ENCODE results near the gene DOK1.
"Not testable (repeated sequence)": the region's sequence is repeated elsewhere in the genome, so short reads cannot be mapped to it uniquely, and the experiment has no call there.

Gene DOK1

DNA sequence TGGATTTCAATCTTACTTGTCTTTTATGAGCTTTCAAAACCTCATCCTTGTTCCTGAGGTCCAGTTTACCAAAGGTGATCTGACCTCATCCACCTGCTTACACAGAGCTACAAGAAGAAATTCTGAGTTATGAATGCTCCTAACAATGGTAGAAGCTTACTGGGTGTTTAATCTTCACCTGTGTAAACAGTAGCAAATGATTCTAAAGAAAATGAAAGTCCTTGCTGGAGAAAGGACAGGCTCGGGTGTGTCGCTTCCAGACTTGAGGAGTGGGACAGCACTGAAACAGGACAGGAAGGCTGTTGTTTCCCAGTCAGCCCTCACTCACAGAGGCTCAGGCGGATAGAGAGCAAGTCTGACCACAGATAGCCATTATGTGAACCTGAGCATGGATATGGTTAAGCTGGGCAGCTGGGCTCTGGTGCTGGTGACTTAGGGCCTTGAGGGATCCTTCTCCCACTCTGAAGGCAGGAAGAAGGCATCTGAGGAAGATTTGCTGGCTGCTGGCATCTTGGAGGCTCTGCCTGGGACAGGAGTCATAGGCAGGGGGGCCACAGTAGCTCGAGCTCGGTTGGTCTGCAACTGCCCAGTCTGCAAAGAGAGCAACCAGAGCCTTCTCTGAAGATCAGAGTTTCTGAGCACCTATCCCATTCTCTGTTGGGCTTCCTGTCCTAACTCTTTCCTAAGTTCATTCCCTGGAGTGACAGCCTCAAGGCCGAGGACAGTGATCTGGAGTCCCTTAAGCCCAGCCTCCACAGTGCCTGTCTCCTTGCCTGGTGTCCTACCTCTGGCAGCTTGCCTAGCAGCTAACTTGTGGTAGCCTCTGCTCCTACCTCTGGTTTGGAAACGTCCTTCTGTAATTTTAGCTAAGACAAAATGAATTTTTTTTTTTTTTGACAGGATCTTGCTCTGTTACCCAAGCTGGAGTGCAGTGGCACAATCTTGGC, 4.0 kb downstream of the DOK1 start:
- peaks cover 23% of the 10 kb centered on the region for H3K27me3 ChIP-seq (ENCODE audit: insufficient read depth, low read length)
- no peak overlapping the region for H2AFZ ChIP-seq (ENCODE audit: low read depth, low read length)
- no peak overlapping the region for H3K4me3 ChIP-seq (ENCODE audit: low read length)
- peaks cover 4% of the 10 kb centered on the region for H3K4me1 ChIP-seq (ENCODE audit: insufficient read depth, low read length)
- no peaks in the 10 kb centered on the region for H3K9me3 ChIP-seq (ENCODE audit: low read length)
- peaks cover 4% of the 10 kb centered on the region for H3K36me3 ChIP-seq (ENCODE audit: insufficient read depth, low read length)

DNA sequence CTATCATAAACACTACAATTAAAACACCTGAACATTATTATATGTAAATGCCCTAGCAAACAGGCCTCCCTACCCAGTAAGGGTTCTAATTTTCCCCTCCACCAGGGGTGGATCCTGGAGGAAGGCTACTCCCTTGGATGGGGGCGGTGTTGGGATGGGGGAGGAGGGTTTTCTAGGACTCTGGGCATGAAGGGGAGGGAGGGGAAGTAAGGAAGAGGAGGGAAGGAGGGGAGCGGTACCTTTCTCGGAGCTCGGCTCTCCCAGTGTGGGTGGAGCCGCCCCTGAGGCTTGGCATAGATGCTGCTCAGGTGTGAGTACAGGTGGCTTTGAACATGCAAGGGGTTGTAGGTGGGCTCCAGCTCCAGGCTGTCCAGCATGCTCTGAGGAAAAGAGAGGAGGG, 5.4 kb downstream of the DOK1 start:
- no peak overlapping the region for H2AFZ ChIP-seq (ENCODE audit: low read depth, low read length)
- H3K4me3 ChIP-seq (ENCODE audit: low read length), result no peak overlapping the region
- H3K4me1 ChIP-seq (ENCODE audit: insufficient read depth, low read length), result peaks cover 4% of the 10 kb centered on the region
- H3K27me3 ChIP-seq (ENCODE audit: insufficient read depth, low read length), result peaks cover 25% of the 10 kb centered on the region
- H3K9me3 ChIP-seq (ENCODE audit: low read length), result no peaks in the 10 kb centered on the region
- H3K36me3 ChIP-seq (ENCODE audit: insufficient read depth, low read length), result peaks cover 4% of the 10 kb centered on the region

DNA sequence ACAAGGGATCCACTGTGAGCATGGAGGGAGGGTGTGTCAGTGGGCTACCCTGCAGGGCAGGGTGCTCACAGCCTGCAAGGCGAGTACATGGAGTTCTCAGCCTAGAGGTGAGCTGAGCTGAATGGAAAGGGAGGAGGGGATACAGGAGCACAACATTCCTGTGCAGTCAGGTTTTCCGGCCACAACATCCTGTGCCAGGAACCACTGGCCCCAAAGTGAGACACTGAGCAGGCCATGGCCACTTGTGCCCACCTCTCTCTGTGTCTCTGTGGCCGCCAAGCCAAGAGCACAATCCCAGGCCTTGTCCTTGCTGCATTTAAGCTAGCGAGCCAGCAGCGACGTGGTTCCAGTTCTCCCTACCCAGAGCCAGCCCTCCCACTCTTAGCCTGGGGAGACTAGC, 6.1 kb downstream of the DOK1 start:
- H3K9me3 ChIP-seq (ENCODE audit: low read length), result no peaks in the 10 kb centered on the region
- H2AFZ ChIP-seq (ENCODE audit: low read depth, low read length), result no peak overlapping the region
- peaks cover 25% of the 10 kb centered on the region for H3K27me3 ChIP-seq (ENCODE audit: insufficient read depth, low read length)
- H3K4me3 ChIP-seq (ENCODE audit: low read length), result no peak overlapping the region
- peaks cover 4% of the 10 kb centered on the region for H3K36me3 ChIP-seq (ENCODE audit: insufficient read depth, low read length)
- no peaks in the 10 kb centered on the region for H3K4me1 ChIP-seq (ENCODE audit: insufficient read depth, low read length)

DNA sequence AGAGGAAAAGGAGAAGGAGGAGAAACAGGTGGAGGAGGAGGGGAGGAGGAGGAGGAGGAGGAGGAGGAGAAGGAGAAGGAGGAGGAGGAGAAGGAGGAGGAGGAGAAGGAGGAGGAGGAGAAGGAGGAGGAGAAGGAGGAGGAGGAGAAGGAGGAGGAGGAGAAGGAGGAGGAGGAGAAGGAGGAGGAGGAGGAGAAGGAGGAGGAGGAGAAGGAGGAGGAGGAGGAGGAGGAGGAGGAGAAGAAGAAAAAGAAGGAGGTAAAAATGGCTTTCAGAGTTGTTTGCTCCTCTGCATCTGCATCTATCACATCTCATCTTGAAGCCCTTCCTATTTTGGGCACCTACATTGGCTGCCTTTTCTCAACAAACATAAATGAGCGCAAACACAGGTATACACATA, 6.5 kb downstream of the DOK1 start:
- not testable (repeated sequence) for H3K36me3 ChIP-seq (ENCODE audit: insufficient read depth, low read length); H3K4me1 ChIP-seq (ENCODE audit: insufficient read depth, low read length)
- peaks cover 28% of the 10 kb centered on the region for H3K27me3 ChIP-seq (ENCODE audit: insufficient read depth, low read length)

DNA sequence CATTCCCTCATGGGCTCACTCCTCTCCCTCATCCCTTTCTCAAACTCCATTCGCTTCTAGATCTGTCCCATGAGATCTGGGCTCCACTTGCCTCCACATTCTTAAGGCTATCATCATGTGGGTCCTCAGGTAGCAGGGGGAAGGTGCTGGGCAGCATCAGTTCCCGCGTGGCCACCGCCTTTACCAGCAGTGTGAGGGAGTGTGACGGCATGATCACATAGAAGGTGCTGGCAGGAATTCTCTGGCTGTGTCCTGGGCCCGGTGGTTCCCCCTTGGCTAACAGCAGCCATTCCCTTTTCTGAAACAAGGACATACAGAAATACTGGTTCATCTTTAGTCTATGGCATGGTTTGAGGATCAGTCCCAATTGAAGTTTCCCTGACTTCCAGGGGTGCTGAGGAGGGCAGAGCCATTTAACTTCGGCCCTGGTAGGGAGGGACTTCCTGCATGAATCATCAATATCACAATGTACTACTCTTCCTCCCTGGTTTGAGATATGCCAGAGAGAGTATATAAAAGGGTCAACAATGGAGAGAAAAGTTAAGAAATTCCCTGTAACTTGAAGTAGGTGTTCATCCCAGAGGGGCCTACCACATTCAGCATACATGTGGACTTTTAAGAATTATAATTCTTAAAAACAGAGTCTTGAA, 7.7 kb downstream of the DOK1 start:
- H3K27me3 ChIP-seq (ENCODE audit: insufficient read depth, low read length), result peaks cover 35% of the 10 kb centered on the region
- H3K4me3 ChIP-seq (ENCODE audit: low read length), result no peak overlapping the region
- no peaks in the 10 kb centered on the region for H3K4me1 ChIP-seq (ENCODE audit: insufficient read depth, low read length)
- no peak overlapping the region for H2AFZ ChIP-seq (ENCODE audit: low read depth, low read length)
- H3K9me3 ChIP-seq (ENCODE audit: low read length), result no peaks in the 10 kb centered on the region
- H3K36me3 ChIP-seq (ENCODE audit: insufficient read depth, low read length), result no peaks in the 10 kb centered on the region

More for the DNA sequence above, 6.5 kb downstream of the DOK1 start:
- H3K9me3 ChIP-seq (ENCODE audit: low read length); H3K4me3 ChIP-seq (ENCODE audit: low read length); H2AFZ ChIP-seq (ENCODE audit: low read depth, low read length): not testable (repeated sequence)

DNA sequence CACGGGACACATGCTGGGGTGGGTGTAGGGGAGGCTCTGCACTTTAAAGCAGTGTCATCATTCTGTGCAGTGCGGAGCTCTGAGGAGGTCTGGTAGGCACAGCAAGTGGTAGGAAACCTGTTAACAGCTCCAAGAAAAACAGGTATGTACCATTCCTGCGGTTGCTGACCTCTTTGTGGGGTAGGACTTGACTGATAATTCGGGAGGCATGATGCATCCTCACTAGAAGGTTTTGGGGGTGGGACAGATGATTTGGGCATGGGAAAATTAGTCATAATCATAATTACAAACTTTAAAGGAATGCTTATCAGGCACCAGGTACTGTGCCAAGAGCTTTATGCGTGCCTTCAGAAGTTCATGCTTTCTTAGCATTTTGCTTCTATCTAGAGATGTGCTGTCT, 9.7 kb downstream of the DOK1 start:
- Histone ChIP-seq H3K4me1 (ENCODE audit: insufficient read depth, low read length) (no peaks in the 10 kb centered on the region), H3K27me3 (ENCODE audit: insufficient read depth, low read length) (peaks cover 44% of the 10 kb centered on the region), H3K4me3 (ENCODE audit: low read length) (no peak overlapping the region), H3K9me3 (ENCODE audit: low read length) (no peaks in the 10 kb centered on the region), H2AFZ (ENCODE audit: low read depth, low read length) (no peak overlapping the region), H3K36me3 (ENCODE audit: insufficient read depth, low read length) (no peaks in the 10 kb centered on the region)

DNA sequence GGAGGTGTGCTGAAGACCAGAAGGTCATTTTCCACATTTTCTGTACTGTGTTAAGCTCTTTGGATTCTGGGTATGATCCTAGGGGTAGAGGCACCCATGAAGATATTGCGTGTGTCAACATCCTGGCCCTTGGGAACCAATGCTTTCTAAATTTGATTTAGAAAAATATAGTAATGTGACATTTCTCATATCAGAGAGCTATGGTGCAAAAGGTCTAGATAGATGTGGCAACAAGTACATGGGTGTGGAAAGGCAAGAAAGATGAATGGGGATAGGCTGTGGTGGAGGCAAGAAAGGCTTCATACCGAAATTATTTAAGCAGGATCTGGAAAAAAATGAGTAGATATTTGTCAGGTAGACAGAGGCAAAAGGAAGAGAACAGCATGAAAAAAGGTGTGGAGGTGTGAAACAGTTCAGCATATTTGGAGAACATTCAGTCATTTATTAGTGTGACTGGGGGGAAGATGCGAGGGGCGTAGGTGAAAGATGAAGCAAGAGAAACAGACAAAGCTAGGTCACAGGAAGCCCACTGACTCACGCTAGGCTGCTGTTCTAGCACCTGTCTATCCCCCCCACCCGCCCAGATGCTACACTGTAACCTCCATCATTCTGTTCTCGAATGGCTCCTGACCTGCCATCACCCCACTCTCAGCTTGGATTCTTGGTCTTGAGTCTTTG, 11.7 kb downstream of the DOK1 start:
- Histone ChIP-seq H3K9me3 (ENCODE audit: low read length) (no peaks in the 10 kb centered on the region), H3K4me3 (ENCODE audit: low read length) (no peak overlapping the region), H2AFZ (ENCODE audit: low read depth, low read length) (no peak overlapping the region), H3K4me1 (ENCODE audit: insufficient read depth, low read length) (no peaks in the 10 kb centered on the region), H3K27me3 (ENCODE audit: insufficient read depth, low read length) (peaks cover 44% of the 10 kb centered on the region), H3K36me3 (ENCODE audit: insufficient read depth, low read length) (no peaks in the 10 kb centered on the region)

DNA sequence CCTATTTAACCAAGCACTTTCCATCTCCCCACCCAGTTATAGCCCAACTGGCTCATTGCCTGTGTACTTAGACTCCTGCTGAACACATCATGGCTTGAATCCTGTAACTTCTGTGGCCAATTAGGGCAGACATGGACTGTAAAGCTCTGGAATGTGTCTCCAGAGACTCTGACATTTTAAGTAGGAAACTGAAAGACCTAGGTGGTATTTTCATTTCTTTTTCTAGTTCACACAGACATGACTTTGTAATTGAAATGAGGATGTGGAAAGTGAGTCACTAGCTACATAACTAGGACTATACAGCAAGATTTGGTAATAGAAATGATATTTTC, 12.2 kb downstream of the DOK1 start:
- Histone ChIP-seq H3K4me1 (ENCODE audit: insufficient read depth, low read length) (no peaks in the 10 kb centered on the region), H3K4me3 (ENCODE audit: low read length) (no peak overlapping the region), H3K9me3 (ENCODE audit: low read length) (no peaks in the 10 kb centered on the region), H3K36me3 (ENCODE audit: insufficient read depth, low read length) (no peaks in the 10 kb centered on the region), H2AFZ (ENCODE audit: low read depth, low read length) (no peak overlapping the region), H3K27me3 (ENCODE audit: insufficient read depth, low read length) (peaks cover 40% of the 10 kb centered on the region)

DNA sequence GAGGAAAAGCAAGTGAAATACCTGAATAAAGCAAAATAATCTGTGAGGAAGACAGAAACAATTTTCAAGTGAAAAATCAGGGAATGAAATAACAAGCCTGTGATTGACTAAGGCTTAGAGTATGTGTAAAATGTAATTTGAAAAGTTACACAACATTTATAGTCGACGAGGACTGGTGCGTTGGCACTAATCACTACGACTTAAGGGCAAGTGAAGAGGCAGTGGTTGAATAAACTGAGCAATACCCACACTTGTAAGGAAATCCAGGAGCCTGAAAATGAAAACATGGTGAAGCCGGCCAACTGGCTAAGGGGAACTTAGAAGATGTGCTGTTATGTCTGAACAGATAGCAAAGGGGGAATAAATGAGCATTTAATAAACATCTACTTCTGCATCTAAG, 13.4 kb downstream of the DOK1 start:
- Histone ChIP-seq H3K4me1 (ENCODE audit: insufficient read depth, low read length) (no peaks in the 10 kb centered on the region), H3K27me3 (ENCODE audit: insufficient read depth, low read length) (peaks cover 37% of the 10 kb centered on the region), H3K9me3 (ENCODE audit: low read length) (no peaks in the 10 kb centered on the region), H3K4me3 (ENCODE audit: low read length) (no peak overlapping the region), H3K36me3 (ENCODE audit: insufficient read depth, low read length) (no peaks in the 10 kb centered on the region), H2AFZ (ENCODE audit: low read depth, low read length) (no peak overlapping the region)

DNA sequence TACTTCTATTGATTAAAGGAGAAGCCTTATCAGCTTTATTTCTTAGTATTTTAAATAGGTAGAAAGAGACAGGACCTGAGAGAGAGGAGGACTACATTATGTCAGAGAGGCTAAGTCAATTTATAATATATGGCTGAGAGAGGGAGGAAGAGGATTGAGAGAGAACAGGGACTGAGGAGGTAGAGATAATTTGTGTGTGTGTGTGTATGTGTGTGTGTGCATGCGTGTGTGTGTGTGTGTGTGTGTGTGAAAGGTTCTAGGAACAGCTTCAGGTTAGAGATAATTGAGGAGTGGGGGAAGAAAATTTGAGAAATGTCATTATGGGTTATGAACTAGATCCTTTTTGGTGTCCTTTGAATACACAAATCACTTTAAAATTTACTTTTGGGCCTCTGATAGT, 15.2 kb downstream of the DOK1 start:
- no peak overlapping the region for H2AFZ ChIP-seq (ENCODE audit: low read depth, low read length)
- H3K4me1 ChIP-seq (ENCODE audit: insufficient read depth, low read length), result no peaks in the 10 kb centered on the region
- no peaks in the 10 kb centered on the region for H3K36me3 ChIP-seq (ENCODE audit: insufficient read depth, low read length)
- H3K4me3 ChIP-seq (ENCODE audit: low read length), result no peak overlapping the region
- no peaks in the 10 kb centered on the region for H3K9me3 ChIP-seq (ENCODE audit: low read length)
- peaks cover 34% of the 10 kb centered on the region for H3K27me3 ChIP-seq (ENCODE audit: insufficient read depth, low read length)

DNA sequence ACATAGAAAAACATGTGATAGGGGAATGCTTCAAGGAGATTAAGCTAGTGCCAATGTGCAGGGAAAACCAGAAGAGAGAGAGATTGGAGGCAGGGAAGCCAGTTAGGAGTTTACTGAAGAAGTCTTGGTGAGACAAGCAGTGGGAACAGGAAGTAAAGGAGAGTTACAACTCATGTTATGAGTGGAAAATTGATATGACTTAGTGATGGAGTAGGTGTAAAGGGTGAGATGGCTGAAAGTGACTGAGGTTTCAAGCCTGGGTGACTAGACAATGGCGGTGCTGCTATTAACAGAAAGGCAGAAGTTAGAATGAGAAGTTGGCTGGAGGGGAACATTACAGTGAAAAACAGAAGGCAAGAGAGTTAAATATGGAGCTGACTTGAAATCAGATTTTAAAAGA, 16.5 kb downstream of the DOK1 start:
- H2AFZ ChIP-seq (ENCODE audit: low read depth, low read length), result no peak overlapping the region

DNA sequence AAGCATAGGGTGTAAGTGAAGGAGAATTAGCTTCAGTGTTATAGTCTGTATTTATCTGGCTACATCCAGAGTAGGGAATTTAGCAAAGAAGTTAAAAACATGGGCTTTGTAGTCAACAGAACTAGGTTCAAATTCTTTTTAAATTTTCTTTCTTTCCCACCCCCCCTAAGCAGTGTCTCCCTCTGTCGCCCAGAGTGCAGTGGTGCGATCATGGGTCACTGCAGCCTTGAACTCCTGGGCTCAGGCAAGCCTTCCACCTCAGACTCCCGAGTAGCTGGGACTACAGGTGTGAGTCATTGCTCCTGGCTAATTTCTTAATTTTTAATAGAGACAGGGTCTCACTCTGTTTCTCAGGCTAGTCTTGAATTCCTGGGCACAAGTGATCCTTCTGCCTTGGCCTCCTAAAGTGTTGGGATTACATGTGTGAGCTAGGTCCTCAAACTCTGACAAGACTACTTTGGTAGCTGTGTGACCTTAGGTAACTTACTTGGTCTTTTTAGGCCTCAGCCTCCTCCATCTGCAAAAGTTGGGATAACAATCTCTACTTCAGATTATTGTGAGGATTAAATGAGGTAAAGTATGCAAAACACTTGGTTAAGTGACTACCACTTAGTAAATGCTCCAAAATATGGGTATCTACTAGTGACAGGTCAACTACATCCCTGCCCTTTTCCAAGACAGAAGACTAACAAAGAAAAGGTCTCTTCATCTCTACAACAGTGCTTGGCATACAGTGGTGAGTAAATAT, 17.8 kb downstream of the DOK1 start:
- no peaks in the 10 kb centered on the region for H3K4me1 ChIP-seq (ENCODE audit: insufficient read depth, low read length)
- H3K9me3 ChIP-seq (ENCODE audit: low read length), result no peaks in the 10 kb centered on the region
- H3K27me3 ChIP-seq (ENCODE audit: insufficient read depth, low read length), result peaks cover 36% of the 10 kb centered on the region
- no peak overlapping the region for H3K4me3 ChIP-seq (ENCODE audit: low read length)
- no peaks in the 10 kb centered on the region for H3K36me3 ChIP-seq (ENCODE audit: insufficient read depth, low read length)
- H2AFZ ChIP-seq (ENCODE audit: low read depth, low read length), result no peak overlapping the region

More for the DNA sequence above, 16.5 kb downstream of the DOK1 start:
- Histone ChIP-seq H3K4me1 (ENCODE audit: insufficient read depth, low read length) (no peaks in the 10 kb centered on the region), H3K27me3 (ENCODE audit: insufficient read depth, low read length) (peaks cover 38% of the 10 kb centered on the region), H3K9me3 (ENCODE audit: low read length) (no peaks in the 10 kb centered on the region), H3K4me3 (ENCODE audit: low read length) (no peak overlapping the region), H3K36me3 (ENCODE audit: insufficient read depth, low read length) (no peaks in the 10 kb centered on the region)
